Tibial nerve (tissue), 4 donors: Measurements from ENCODE around the gene RAP1A. TPM values are rescaled to one million over a fixed set of nuclear protein-coding genes. Genes with fewer than 3 reads are reported as not detected.

Experiments used
- DNase-seq, 2 donors: peaks; one replicate each; pipeline ENCODE4 v3.0.0-alpha.2; 2019; ENCODE audit warnings: low spot score in 2 of 2
- H3K27ac ChIP-seq, 4 donors: fragments of 200-600 bp; sonication (generic) in 3 of 4; one replicate each; pipeline ENCODE4 v1.5.1; 2017 to 2019; ENCODE audit warnings: mild to moderate bottlenecking in 1 of 4
- H3K27me3 ChIP-seq, 2 donors: fragments of 200-600 bp; sonication (generic) in 1 of 2; one replicate each; pipeline versions ENCODE4 v1.5.1 to v1.6.0; 2017 to 2019
- H3K36me3 ChIP-seq, 3 donors: fragments of 200-600 bp; sonication (generic); one replicate each; pipeline ENCODE4 v1.5.1; 2018 to 2019
- H3K4me1 ChIP-seq, 4 donors: fragments of 200-600 bp; sonication (generic) in 3 of 4; one replicate each; pipeline ENCODE4 v1.5.1; 2017 to 2019
- H3K4me3 ChIP-seq, 4 donors: fragments of 200-600 bp; sonication (generic) in 3 of 4; one replicate each; pipeline ENCODE4 v1.5.1; 2017 to 2019; ENCODE audit warnings: mild to moderate bottlenecking in 1 of 4, moderate library complexity in 1 of 4
- H3K9me3 ChIP-seq, 4 donors: fragments of 200-600 bp; sonication (generic) in 3 of 4; one replicate each; pipeline ENCODE4 v1.5.1; 2017 to 2019
- EP300 ChIP-seq, 2 donors: sonication (generic); formaldehyde crosslinking; IDR thresholded peaks; one replicate each; pipeline ENCODE4 v1.6.1; 2017; ENCODE audit warnings: antibody characterized with exemption in 2 of 2, mild to moderate bottlenecking in 1 of 2
- POLR2A ChIP-seq, 2 donors: fragments of 450-650 bp; IDR thresholded peaks; one replicate each; pipeline ENCODE4 v1.6.1; 2017; ENCODE audit warnings: antibody characterized with exemption in 2 of 2, mild to moderate bottlenecking in 2 of 2, moderate library complexity in 2 of 2
- WGBS, 2 donors: methylation state at CpG; one replicate each; pipeline ENCODE4 v1.1.5; 2018; 5-methylcytosine and 5-hydroxymethylcytosine counted together
- total RNA-seq, 4 donors: library from RNA; depleted of rRNA; stranded (reverse); fragments of >200 nt; gene quantifications; one replicate each; pipeline ENCODE4 v1.1.0, GENCODE V29; 2016
- TF ChIP-seq, protein P1 (sequence below), 5 experiments: fragments of 200-600 bp in 3 of 5; fragments of 450-650 bp in 2 of 5; sonication (generic) in 3 of 5; IDR thresholded peaks; one replicate each; pipeline ENCODE4 v1.5.1; 2016 to 2019; ENCODE audit warnings: antibody characterized with exemption in 5 of 5, mild to moderate bottlenecking in 3 of 5, moderate library complexity in 2 of 5

The RAP1A gene
- total RNA-seq, 4 donors from 2014 or later = 45.5 to 48.7 (median 46.8) TPM

GRCh38 chr1:111618961-111619634 lies 491 bp upstream of the RAP1A start:
- Histone ChIP-seq H3K4me3 (peak overlapping the region; percentile 70 to 95 (median 82)), H3K27ac (peak overlapping the region; percentile 94 to 99 (median 96)), H3K9me3 (no peaks in the 10 kb centered on the region), H3K36me3 (no peaks in the 10 kb centered on the region), H3K27me3 (no peaks in the 10 kb centered on the region), H3K4me1 (peaks cover 0 to 46% (median 26%) of the 10 kb centered on the region in 4 donors)
- TF ChIP-seq, protein P1, sequence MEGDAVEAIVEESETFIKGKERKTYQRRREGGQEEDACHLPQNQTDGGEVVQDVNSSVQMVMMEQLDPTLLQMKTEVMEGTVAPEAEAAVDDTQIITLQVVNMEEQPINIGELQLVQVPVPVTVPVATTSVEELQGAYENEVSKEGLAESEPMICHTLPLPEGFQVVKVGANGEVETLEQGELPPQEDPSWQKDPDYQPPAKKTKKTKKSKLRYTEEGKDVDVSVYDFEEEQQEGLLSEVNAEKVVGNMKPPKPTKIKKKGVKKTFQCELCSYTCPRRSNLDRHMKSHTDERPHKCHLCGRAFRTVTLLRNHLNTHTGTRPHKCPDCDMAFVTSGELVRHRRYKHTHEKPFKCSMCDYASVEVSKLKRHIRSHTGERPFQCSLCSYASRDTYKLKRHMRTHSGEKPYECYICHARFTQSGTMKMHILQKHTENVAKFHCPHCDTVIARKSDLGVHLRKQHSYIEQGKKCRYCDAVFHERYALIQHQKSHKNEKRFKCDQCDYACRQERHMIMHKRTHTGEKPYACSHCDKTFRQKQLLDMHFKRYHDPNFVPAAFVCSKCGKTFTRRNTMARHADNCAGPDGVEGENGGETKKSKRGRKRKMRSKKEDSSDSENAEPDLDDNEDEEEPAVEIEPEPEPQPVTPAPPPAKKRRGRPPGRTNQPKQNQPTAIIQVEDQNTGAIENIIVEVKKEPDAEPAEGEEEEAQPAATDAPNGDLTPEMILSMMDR (IDR thresholded peaks at IDR 0.05) = no peak
- TF ChIP-seq POLR2A (IDR thresholded peaks at IDR 0.05) = no peak
- no peak for TF ChIP-seq EP300 (IDR thresholded peaks at IDR 0.05)
- WGBS, 2 donors = 47 to 48% methylated on average over 19 of the region's 19 CpGs
- no peak for DNase-seq

DNA sequence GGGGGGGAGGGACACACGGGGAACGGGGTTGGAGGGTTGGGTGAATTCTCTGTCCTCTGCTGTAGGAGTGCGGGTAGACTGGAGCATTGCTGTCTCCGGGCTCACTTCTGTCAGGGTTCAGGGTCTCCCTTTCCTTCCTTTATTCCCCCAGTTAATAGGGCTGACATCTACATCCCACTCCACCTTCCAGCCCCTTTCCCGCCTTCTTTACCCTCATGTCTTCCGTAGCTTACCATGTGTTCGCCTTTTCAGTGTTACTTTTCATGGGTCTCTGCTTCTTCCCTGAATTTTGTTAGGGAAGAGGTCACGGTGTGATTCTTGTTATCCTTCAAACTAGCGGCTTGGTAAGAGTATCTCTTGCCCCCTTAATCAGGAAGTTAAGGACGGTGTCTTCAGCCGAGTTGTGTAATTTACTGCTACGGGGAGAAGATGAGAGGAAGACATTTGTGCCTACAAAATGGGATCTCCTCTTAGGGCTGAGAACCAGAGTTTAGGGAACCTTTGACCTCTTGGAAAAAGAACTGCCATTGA lies 917 bp downstream of the RAP1A start:
- DNase-seq = no peak
- H3K4me1 ChIP-seq = peaks cover 0 to 60% (median 40%) of the 10 kb centered on the region in 4 donors
- H3K27ac ChIP-seq = peak overlapping the region; percentile 94 to 99 (median 96)
- no peaks in the 10 kb centered on the region for H3K27me3 ChIP-seq
- H3K4me3 ChIP-seq = peak overlapping the region; percentile 70 to 95 (median 82)
- H3K9me3 ChIP-seq = no peaks in the 10 kb centered on the region
- 1 to 2% methylated on average over 12 of the region's 12 CpGs for WGBS, 2 donors
- no peak for TF ChIP-seq EP300 (IDR thresholded peaks at IDR 0.05)
- TF ChIP-seq POLR2A (IDR thresholded peaks at IDR 0.05) = no peak
- TF ChIP-seq, protein P1 (IDR thresholded peaks at IDR 0.05) = no peak
- no peaks in the 10 kb centered on the region for H3K36me3 ChIP-seq

DNA sequence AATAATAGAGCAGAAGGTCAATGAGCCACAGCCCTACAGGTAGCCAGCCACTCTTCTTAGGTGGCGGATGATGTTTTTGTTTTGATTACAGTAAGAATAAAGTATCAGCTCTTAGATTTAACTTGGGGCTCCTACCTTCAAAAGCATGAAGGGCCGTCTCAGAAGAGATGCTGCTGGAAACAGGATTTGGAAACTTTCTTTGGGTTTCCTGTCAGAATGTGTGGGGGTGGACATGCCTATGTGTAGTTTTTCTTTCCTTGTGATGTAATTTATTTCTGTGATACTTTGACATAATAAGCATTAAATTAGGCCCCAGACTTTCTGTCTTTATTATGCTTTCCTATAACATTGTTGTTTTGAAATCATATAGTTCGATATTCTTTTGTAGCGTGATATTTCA lies 1.5 kb downstream of the RAP1A start:
- Histone ChIP-seq H3K4me1 (peaks cover 0 to 66% (median 41%) of the 10 kb centered on the region in 4 donors), H3K27ac (peak overlapping the region; percentile 94 to 99 (median 96)), H3K9me3 (no peaks in the 10 kb centered on the region), H3K36me3 (no peaks in the 10 kb centered on the region), H3K27me3 (no peaks in the 10 kb centered on the region), H3K4me3 (peak overlapping the region; percentile 70 to 95 (median 82))
- no peak for DNase-seq
- WGBS, 2 donors = 30 to 38% methylated on average over 4 of the region's 4 CpGs
- TF ChIP-seq EP300 (IDR thresholded peaks at IDR 0.05) = no peak
- TF ChIP-seq, protein P1 (IDR thresholded peaks at IDR 0.05) = no peak
- no peak for TF ChIP-seq POLR2A (IDR thresholded peaks at IDR 0.05)

- DNase-seq = no peak
- Histone ChIP-seq H3K36me3 (no peaks in the 10 kb centered on the region), H3K4me1 (peaks cover 0 to 77% (median 46%) of the 10 kb centered on the region in 4 donors), H3K4me3 (peak overlapping the region in 1 of 4 donors; percentile 13), H3K27me3 (no peaks in the 10 kb centered on the region), H3K9me3 (no peaks in the 10 kb centered on the region), H3K27ac (peak overlapping the region in 2 of 4 donors; percentile 94 to 99)
- no peak for TF ChIP-seq EP300 (IDR thresholded peaks at IDR 0.05)
- TF ChIP-seq POLR2A (IDR thresholded peaks at IDR 0.05) = no peak
- TF ChIP-seq, protein P1 (IDR thresholded peaks at IDR 0.05) = no peak
Measured at GRCh38 chr1:111622166-111622565, 2.6 kb downstream of the RAP1A start.

GRCh38 chr1:111624382-111624781 lies 4.8 kb downstream of the RAP1A start:
- TF ChIP-seq EP300 (IDR thresholded peaks at IDR 0.05) = no peak
- TF ChIP-seq, protein P1 (IDR thresholded peaks at IDR 0.05) = no peak
- TF ChIP-seq POLR2A (IDR thresholded peaks at IDR 0.05) = no peak

More at GRCh38 chr1:111624382-111624781, 4.8 kb downstream of the RAP1A start:
- Histone ChIP-seq H3K4me1 (peaks cover 0 to 86% (median 58%) of the 10 kb centered on the region in 4 donors), H3K36me3 (no peaks in the 10 kb centered on the region), H3K27me3 (no peaks in the 10 kb centered on the region), H3K9me3 (no peaks in the 10 kb centered on the region), H3K27ac (no peak overlapping the region), H3K4me3 (no peak overlapping the region)
- WGBS, 2 donors = 51 to 60% methylated on average over 2 of the region's 2 CpGs
- DNase-seq = no peak
